ENCODE measurements around the gene STX16.

DNA sequence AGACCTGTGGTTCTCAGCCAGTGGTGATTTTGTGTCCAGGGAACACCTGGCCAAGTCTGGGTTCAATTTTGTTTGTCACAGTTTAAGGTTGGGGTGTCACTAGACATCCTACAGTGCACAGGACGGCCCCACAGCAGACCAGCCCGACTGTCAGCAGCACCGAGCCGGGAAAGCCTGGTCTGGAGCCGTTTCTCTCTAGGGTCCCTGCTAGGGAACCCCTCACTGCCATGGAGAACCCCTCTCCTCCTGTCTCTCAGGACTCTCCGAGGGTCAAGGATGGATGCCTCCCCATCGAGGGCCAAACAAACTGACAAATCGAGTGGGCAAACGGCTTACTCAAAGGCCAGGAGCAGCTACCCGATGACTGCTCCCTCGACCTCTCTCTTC lies 15.8 kb upstream of the STX16 start:
- TF ChIP-seq, protein P1, sequence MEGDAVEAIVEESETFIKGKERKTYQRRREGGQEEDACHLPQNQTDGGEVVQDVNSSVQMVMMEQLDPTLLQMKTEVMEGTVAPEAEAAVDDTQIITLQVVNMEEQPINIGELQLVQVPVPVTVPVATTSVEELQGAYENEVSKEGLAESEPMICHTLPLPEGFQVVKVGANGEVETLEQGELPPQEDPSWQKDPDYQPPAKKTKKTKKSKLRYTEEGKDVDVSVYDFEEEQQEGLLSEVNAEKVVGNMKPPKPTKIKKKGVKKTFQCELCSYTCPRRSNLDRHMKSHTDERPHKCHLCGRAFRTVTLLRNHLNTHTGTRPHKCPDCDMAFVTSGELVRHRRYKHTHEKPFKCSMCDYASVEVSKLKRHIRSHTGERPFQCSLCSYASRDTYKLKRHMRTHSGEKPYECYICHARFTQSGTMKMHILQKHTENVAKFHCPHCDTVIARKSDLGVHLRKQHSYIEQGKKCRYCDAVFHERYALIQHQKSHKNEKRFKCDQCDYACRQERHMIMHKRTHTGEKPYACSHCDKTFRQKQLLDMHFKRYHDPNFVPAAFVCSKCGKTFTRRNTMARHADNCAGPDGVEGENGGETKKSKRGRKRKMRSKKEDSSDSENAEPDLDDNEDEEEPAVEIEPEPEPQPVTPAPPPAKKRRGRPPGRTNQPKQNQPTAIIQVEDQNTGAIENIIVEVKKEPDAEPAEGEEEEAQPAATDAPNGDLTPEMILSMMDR (IDR thresholded peaks at IDR 0.05): no peak
- TF ChIP-seq EP300 (IDR thresholded peaks at IDR 0.05): no peak
- TF ChIP-seq POLR2A (IDR thresholded peaks at IDR 0.05): no peak

All from stomach (tissue), 4 donors.